NCI-H146 treated with DMSO at 0.1 percent for 48 hours (cell line): ENCODE measurements around the gene HSPB9.
"Not testable (repeated sequence)": the region's sequence is repeated elsewhere in the genome, so short reads cannot be mapped to it uniquely, and the experiment has no call there.

ENCODE experiments used
- DNase-seq: peaks from one replicate; lab custom pipeline; 2025; ENCODE audit not compliant: unreplicated experiment; lab: John Stamatoyannopoulos, UW

Gene HSPB9

DNA sequence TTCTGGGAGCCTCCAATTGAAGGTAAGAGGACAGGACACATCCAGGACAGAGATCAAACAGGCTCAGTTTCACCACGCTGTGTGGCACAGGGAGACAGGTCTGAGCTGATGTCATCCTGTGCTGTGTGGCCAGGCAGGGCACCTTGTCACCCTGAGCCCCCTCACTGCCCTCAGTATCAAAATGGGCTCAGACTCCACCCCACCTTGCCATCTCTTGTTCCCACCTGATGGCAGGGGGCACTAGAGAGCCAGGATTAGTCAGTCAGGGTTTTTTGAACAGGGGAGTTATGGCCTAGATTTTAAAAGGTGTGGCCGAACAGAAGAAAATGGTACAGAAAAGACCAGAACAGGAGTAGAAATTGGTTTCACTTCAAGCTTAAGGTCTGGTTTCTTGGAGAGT is 4.1 kb upstream of the HSPB9 start:
- DNase-seq = no peak

DNA sequence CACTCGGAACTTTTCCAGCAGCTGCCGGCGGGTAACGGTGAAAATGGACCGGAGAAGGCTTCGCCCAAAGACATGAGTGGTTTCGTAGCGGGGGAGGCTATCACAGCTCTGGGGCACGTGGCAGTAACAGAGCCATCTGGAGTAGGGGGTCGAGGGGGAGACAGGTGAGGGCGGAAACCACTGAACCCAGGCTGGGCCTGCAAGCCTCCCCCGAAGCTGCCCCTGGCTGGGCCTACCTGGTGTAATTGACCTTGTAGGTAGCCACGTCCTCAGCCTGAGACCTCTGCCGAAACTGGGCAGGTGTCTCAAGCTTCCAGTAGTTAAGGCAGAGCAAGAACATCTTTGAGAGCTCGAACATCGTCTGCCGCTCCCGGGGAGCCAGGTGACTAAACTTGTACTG is 3.3 kb upstream of the HSPB9 start:
- DNase-seq = no peak

DNA sequence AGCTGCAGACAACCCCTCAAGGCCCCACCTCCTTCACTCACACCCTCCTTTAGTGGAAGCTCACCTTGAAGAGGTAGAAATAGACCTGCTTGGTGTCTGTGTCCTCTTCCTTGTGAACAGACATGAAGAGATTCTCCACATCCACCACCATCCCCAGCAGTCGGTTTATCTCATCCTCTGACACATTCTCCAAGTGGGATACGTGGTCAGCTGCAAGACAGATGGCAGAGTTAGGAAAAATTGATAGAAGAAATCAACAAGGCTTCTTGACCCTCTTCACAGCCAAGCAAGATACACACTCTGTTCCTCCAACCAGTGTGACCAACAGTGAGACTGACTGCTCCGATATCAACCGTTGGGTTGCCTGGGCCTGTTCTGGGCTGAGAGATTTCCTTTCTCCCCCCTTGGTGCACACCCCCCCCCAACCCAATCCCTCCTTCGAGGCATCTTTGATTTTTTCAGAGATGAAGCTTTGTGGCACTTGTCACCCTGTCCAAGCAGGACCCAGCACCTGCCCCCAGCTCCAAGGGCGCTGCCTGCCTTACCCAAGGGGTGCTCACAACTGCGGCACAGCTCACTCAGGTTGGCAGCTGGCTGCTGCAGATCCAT is 2.3 kb upstream of the HSPB9 start:
- no peak for DNase-seq

DNA sequence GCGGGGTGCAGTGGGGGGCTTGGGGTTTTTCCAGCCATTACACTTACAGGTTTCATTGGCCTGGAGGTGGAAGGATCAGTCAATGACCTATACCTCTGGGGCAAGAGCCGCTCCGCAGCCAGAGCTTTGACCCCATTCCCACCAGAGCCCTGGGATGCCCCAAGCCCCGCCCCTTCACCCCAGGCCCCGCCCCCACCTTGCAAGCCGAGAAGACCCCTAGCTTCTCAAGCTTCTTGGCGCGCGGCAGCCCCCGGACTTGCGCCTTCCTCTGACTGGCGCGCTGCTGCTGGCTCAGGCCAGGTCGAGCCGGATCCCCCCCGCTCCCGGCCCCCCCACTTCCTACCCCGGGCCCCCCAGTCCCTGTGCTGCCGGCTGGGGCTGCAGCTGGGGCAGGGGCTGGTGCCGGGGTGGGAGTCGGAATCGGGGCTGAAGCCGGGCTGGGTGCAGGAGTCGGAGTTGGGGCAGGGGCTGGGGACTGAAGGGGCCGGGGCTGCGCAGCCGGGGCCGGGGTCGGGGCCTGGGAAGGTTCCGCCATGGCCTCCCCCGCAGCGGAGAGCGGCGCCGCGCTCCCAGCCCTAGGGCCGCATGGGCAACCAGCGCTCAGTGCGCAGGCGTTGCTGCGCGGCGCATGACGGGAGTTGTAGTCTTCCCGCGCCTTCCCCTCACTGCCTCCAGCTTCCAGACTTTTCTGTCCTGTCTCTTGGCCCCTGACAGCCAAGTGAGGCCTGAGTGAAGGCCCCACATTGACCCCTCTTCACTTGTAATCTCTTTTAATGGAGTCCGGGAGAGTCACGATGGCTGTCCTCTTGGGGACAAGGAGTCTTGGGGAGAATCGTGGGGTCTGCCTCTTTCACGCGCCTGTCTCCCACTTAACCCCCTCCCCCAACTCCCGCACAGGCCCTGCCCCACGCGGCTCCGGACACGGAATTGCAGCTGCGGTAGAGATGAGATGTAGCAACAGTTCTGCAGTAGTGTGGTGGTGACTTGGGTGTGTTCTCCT is 1.5 kb upstream of the HSPB9 start, which contains the start of gene KAT2A:
KAT2A (minus strand) TSS at position 598 of the 1,000 bp plus-strand sequence; CDS start at position 535, 63 bp downstream.
- peak; percentile 43 for DNase-seq

DNA sequence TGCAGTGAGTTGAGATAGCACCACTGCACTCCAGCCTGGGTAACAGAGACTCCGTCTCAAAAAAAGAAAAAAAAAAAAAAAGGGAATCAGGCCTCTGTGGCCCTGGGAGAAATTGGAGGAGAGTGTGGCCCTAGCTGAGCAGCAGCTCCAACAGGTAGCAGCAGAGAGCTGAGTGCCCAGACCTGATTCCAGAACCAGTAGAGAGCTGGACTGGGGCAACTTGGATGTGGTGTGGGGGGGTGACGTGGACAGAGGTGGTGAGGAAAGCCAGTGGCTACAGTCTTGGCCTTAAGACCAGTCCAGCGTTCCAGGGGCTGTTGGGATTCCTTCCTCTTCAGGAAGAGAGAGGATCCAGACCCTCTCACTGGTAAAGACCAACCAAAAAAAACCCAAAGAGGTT is 1.7 kb downstream of the HSPB9 start:
- DNase-seq = no peak

DNA sequence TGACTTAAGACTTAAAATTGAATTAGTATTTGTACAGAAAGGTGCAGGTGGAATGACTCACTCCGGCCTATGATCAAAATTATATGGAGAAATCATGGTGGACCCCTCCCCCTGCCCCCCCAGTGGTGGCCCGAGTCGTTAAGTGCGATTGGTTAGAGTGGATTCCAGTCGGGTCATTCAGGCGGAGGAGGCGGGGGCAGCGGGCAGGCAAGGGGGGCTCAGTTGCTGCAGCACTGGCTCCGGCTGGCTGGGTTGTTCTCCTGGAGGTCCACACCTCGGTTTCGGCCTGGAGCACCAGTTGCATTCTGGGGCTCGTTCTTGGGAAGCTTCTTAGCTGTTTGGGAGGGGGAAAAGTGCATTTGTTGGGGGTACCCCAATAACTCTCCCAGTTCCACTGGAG is 3.0 kb downstream of the HSPB9 start:
- DNase-seq = no peak

DNA sequence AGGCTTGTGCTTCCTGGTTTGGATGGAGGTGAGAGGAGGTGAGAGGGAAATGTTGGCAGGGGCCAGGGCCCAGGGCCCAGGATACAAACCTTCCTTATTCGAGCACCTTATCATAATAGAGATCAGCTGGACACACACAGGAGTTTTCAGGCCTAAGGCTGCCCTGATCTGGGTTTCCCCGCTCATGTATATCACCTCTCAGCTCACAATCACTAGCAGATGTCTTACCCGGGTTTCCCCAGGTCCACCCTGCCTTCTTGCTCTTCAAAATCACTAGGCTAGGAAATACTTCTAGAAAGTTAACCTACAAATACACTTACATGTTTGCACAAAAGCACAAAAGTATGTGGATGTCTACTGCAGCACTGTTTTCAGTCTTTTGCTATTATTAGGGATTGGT is 4.2 kb downstream of the HSPB9 start:
- no peak for DNase-seq

DNA sequence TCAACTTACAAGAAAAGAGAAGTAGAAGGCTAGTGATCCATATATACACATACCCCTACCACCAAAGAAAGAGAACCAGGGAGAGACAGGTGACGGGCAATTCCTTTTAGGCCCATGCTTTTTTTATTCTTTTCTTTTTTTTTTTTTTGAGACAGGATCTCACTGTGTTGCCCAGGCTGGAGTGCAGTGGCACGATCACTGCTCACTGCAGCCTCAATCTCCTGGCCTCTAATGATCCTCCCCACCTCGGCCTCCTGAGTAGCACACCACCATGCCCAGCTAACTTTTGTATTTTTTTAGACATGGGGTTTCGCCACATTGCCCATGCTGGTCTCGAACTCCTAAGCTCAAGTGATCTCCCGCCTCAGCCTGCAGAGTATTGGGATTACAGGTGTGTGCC is 4.8 kb downstream of the HSPB9 start:
- DNase-seq = no peak

DNA sequence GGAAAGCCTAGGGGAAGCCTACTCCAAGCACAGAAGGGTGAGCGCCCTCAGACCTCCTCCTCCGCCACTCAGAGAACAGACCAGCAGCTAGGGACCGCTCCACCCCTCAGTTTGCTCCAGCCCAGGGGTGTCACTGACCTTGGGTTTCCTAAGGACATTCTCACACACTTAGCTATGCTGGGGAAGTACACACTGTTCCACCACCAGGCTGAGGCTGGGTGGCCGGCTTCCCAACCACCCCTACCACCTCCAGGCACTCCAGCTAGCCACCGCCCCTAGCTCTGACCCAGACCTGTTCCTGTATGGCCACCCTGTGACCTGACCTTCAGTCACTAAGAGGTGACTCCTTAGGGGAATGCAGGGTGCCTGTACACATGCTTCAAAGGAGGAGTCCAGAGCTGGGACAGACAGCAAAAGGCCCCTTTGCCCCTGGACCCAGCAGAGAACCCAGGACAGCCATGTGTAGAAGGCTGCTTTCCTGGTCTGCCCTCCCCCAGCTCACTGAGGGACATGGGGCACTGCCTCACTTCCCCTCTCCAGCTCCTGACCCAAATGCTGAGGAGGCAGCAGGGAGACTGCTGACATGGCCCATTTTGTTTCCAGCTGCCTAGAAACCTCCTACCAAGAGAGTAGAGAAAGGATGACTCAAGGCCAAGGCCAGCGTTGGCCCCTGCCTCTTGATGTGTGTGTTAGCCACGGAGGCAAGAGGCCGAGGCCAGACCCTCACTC is 6.7 kb downstream of the HSPB9 start:
- no peak for DNase-seq

DNA sequence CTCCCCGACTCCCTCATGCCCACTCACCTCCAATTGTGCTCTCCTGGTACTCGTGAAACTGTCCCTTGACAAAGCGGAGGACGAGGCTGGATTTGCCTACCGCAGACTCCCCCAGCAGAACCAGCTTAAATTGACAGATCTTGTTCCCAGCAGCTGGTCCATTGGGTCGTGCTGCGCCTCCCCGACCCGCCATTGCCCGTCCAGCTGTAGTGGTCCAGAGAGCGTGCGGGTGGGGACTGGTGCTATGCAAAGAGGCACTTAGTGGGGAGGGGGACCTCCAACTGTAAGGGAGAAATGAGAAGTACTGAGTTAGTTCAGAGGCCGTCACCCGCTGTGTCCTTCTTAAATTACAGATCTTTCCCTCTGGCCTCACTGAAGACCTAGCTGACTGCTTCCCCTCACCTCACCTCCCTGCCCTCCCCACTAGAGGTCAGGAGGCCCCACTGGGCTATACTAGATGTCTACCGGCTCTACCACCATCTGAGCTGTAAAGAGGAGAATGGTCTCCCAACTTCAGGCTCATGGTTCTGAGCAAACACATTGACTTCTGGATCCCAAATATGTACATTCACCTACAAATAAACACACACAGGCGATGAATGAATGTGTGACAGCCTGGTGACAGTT is 7.8 kb downstream of the HSPB9 start:
- no peak for DNase-seq

DNA sequence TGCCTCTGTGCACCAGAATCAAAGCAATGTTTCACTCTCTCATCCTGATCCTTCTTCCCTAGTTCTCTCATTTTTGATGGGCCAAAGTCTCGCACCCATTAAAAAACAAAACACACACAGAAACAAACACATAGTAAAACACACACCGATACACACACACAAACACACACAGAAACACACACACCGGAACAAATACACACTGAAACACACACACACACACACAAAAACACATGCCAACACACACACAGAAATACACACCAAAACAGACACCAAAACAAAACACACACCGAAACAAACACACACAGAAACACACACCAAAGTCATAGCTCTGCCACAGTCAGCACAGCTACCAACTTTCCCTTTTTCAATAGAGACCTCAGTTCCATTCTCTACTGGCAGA is 8.6 kb downstream of the HSPB9 start:
- DNase-seq = no peak

DNA sequence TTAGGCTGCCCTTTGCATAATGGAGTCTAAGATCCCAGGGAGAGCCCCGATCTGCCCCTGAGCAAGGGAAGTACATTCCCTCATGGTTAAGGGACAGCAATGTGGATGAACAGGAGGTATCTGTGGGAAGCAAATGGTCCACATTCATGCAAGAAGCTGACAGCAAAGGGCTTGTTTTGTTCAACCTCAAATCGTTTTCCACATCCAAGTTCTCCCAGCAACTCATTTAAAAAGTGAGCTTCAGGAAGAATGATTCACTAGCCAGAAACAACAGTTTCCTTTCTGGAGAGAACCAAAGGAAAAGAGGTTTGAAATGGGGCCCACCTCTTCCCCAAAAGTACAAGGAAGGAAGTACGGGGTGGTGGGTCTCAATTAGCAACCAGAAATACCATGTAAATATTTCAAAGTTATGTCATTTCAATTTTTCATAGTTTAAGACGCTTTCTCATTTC is 9.4 kb downstream of the HSPB9 start:
- no peak for DNase-seq

DNA sequence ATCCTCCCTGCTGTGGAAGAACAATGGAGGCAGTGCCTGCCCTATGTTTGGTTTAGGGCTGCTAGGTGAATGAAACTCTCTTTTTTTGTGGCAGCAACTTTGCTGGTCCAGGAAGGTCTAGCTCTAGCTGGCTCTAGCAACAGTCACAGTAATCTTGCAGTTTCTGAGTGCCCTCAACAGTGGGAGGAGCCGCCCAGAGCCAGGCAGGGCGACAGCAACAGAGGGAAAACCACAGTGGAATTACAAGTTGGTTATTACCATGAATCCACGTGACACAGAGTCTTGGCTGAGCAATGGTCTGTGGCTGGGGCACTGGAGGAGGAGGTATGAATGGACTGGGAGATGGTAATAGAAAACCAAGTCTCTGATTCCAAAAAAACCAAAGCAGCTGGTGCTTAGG is 10.3 kb downstream of the HSPB9 start:
- no peak for DNase-seq

DNA sequence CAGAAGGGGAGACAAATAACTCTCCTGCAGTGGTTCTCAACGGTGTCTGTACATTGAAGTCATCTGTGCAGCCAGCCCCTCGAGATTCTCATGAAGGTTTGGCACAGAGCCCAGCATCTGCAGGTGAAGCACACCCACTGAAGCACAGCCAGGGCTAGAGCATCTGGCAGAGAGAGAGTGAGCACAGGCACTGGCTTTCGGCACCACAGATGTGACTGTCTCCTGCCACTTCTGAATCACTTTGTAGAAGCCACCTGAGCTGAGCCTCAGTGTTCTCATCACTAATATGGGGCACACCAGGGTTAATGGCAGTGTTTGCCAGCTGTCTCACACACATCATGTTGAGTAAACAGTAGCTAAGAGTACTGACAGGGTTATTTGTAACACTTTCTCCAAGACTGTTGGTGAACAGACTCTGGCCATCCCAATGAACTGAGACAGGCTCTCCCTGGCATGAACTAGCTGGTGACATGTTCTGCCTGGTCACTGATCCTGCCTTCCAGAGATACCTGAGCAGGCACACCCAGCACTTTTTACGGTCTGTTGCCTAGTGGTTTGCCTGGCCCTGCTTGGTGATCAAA is 10.9 kb downstream of the HSPB9 start:
- no peak for DNase-seq

DNA sequence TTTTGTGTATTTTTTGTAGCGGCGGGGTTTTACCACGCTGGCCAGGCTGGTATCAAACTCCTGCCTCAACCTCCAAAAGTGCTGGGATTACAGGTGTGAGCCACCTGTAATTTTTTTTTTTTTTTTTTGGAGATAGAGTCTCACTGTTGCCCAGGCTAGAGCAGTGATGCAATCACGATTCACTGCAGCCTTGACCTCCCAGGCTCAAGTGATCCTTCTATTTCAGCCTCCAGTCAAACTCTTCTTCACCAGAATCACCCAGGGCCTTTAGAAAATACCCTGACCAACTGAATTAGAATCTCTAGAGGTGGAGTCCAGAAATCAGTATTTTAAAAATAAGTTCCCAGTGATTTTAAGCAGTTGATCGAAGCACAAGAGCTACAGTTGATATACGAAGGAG is 12.5 kb downstream of the HSPB9 start:
- DNase-seq = no peak

DNA sequence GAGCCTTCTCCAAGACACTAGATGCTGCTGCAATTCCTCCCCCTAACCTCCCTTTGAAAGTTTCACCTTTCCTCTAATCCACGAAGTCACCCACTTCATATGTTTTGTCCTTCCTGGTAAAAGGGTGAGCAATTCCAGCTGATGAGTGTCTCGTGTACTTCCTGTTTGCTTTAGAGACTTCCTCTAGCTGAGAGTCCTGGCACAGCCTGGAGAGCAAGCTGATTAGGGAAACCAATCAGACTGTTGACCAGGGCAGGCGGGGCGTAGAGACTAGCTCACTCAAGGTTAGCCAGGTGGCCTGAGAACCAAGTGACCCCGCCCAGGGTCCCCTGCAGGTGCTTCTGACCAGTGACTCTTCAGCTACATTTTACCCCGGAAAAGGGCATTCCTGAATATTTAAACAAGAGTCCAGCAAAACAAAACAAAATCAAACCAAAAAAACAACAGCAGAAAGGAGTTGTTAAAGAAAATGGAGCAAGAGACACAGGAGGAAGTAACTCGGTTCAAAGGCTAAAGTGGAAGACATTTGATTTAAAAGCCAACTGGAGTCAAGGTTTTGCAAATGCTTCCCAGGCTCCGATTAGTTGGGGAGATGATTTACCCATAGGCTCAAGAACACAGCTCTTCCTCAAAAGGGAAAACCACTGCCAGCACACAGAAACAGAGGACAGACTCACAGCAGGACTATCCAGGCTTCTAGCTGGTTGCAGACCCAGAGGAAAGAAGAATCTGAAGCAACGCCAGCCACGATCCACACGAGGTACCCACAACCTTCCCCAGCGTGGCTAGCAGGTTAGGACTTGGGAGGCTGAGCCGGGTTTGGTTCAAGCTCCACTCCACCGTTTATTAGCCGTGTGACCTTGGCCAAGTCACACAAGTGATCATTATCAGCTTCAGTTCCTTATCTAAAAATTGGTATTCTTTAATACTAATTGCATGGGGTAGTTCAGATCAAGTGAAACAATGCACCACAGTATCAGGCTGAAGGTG is 13.4 kb downstream of the HSPB9 start:
- peak; percentile 76 for DNase-seq

DNA sequence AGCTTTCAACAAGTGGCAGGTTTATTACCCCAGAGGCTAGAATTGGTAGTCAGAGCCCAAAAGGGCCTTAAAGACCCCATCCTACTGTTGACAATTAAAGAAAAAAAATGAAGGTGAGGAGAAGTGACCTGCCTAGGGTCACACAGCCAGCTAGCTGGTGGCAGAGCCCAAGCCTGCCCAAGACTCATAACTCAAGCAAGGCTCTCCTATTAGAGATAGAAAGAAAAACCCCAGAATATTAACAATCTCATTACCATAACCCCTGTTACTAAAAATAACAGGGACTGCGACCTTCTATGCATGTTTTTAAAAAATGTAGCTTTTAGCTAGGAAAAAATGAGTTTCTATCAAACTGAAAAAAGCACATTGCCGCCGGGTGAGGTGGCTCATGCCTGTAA is 14.0 kb downstream of the HSPB9 start:
- DNase-seq = no peak

DNA sequence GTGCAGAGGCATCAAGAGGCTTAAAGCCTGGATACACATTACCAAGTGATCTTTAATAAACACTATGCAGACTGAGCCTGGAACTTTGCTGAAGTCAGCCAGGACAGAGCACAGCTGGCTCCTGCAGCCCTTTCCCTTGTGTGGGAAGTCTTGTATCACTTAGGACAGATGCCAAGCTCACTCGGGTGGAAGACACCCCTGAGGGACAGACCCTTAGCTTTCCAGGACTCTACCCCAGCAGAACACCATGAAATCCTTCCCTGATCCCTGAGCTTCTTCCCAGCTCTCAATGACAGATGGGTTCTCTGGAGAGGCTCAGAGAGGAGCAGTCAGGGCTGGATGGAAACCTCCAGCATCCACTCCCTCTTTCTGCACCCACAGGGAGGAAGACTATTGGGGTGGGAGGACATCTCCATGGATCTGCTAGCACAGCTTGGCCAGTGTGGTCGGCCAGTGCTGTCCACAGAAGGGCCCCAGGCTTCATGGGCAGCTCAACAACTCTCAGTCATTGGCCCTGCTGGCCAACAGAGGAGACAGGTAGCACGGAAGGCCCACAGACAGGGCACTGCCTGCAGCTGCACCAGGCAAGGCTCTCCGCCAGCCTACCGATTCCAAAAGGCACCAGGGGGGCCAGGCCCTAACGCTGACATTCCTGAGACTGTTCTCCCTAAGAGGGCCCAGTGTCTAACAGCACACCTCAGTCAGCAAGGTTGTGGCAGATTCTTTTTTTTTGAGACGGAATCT is 16.3 kb downstream of the HSPB9 start:
- no peak for DNase-seq

DNA sequence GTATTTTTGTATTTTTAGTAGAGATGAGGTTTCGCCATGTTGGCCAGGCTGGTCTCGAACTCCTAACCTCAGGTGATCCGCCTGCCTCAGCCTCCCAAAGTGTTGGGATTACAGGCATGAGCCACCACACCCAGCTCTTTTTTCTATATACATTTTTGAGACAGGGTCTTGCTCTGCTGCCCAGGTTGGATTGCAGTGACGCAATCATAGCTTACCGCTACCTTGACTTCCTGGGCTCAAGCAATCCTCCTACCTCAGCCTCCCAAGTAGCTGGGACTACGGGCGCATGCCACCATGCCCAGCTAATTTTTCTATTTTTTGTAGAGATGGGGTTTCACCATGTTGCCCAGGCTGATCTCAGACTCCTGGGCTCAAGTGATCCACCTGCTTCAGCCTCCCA is 18.1 kb downstream of the HSPB9 start:
- DNase-seq = not testable (repeated sequence)
